Activated T-helper 1 cell treated with anti-CD3 and anti-CD28 coated beads, Interleukin-12 subunit alpha, Interleukin-12 subunit beta, Interleukin-2, Interleukin-4 antibody, amounts not matched to agents 30 ng/mL and 10 ng/mL and 1 ng/mL, durations not matched to agents 14 hours and 24 hours and 36 hours (primary cell): ENCODE results near the gene GRM2. TPM values are rescaled to one million over a fixed set of nuclear protein-coding genes. Genes with fewer than 3 reads are reported as not detected.

Source experiments
- DNase-seq: peaks from one replicate; pipeline ENCODE4 v3.0.0; 2021; ENCODE audit warnings: low spot score
- H3K27ac Mint-ChIP-seq: one replicate; pipeline ENCODE4 v1.8.0; 2021; ENCODE audit warnings: mild to moderate bottlenecking, mixed read lengths
- H3K27me3 Mint-ChIP-seq: one replicate; pipeline ENCODE4 v1.8.0; 2022; ENCODE audit warnings: mild to moderate bottlenecking, moderate library complexity, mixed read lengths; ENCODE audit not compliant: insufficient read depth
- H3K36me3 Mint-ChIP-seq: one replicate; pipeline ENCODE4 v1.8.0; 2021; ENCODE audit warnings: low read depth, mixed read lengths
- H3K4me1 Mint-ChIP-seq: one replicate; pipeline ENCODE4 v1.8.0; 2021; ENCODE audit warnings: low read depth, mixed read lengths
- H3K4me3 Mint-ChIP-seq: one replicate; pipeline ENCODE4 v1.8.0; 2021; ENCODE audit warnings: mild to moderate bottlenecking, moderate library complexity, mixed read lengths
- H3K9me3 Mint-ChIP-seq: one replicate; pipeline ENCODE4 v1.8.0; 2021; ENCODE audit warnings: mixed read lengths
- intact Hi-C: fragments of 100-400 bp; cut with micrococcal nuclease; formaldehyde crosslinking; loops from one replicate; pipeline ENCODE4 v1.15.1; 2024
- total RNA-seq: library from RNA; stranded (reverse); gene quantifications from 2 replicates; pipeline ENCODE4 v1.2.3, GENCODE V29; 2022

Gene GRM2
- total RNA-seq, 1 donor from 2014 or later, result 1.0 TPM

- intact Hi-C loops, result loop anchor here (5.0 kb wide), 1 partner anchor 383 kb away; the partner anchor contains the start of gene DUSP7
- peaks cover 84% of the 10 kb centered on the region for H3K4me1 Mint-ChIP-seq
- H3K9me3 Mint-ChIP-seq, result no peaks in the 10 kb centered on the region
- H3K36me3 Mint-ChIP-seq, result peaks cover 22% of the 10 kb centered on the region
- H3K27me3 Mint-ChIP-seq, result no peaks in the 10 kb centered on the region
- DNase-seq, result no peak
- peak overlapping the region; percentile 77 for H3K27ac Mint-ChIP-seq
- peak overlapping the region; percentile 76 for H3K4me3 Mint-ChIP-seq
Observed at GRCh38 chr3:51673802-51674654, 32.8 kb upstream of the GRM2 start.

GRCh38 chr3:51675201-51675611 lies 31.7 kb upstream of the GRM2 start:
- Mint-ChIP-seq H3K9me3 (no peaks in the 10 kb centered on the region), H3K4me3 (peak overlapping the region; percentile 54), H3K4me1 (peaks cover 81% of the 10 kb centered on the region), H3K27ac (peak overlapping the region; percentile 85), H3K36me3 (peaks cover 24% of the 10 kb centered on the region), H3K27me3 (no peaks in the 10 kb centered on the region)
- no peak for DNase-seq
- intact Hi-C loops, result no loop called here

GRCh38 chr3:51676102-51676640 lies 30.7 kb upstream of the GRM2 start:
- Mint-ChIP-seq H3K9me3 (no peaks in the 10 kb centered on the region), H3K36me3 (peaks cover 24% of the 10 kb centered on the region), H3K27ac (peak overlapping the region; percentile 85), H3K27me3 (no peaks in the 10 kb centered on the region), H3K4me3 (no peak overlapping the region), H3K4me1 (peaks cover 86% of the 10 kb centered on the region)
- DNase-seq, result no peak
- intact Hi-C loops, result no loop called here

- peaks cover 28% of the 10 kb centered on the region for H3K36me3 Mint-ChIP-seq
- intact Hi-C loops, result no loop called here
- no peak for DNase-seq
- H3K27ac Mint-ChIP-seq, result peak overlapping the region; percentile 57
- no peak overlapping the region for H3K4me3 Mint-ChIP-seq
- no peaks in the 10 kb centered on the region for H3K27me3 Mint-ChIP-seq
- H3K9me3 Mint-ChIP-seq, result no peaks in the 10 kb centered on the region
- H3K4me1 Mint-ChIP-seq, result peaks cover 94% of the 10 kb centered on the region
Observed at GRCh38 chr3:51677358-51677757, 29.5 kb upstream of the GRM2 start.

- Mint-ChIP-seq H3K4me1 (peaks cover 94% of the 10 kb centered on the region), H3K27ac (peak overlapping the region; percentile 54), H3K4me3 (peak overlapping the region; percentile 1), H3K36me3 (peaks cover 31% of the 10 kb centered on the region), H3K27me3 (no peaks in the 10 kb centered on the region), H3K9me3 (no peaks in the 10 kb centered on the region)
- DNase-seq, result no peak
- intact Hi-C loops, result no loop called here
Observed at GRCh38 chr3:51678186-51678585, 28.7 kb upstream of the GRM2 start.

- Mint-ChIP-seq H3K4me3 (no peak overlapping the region), H3K36me3 (peaks cover 32% of the 10 kb centered on the region), H3K4me1 (peaks cover 94% of the 10 kb centered on the region), H3K27ac (peak overlapping the region; percentile 13), H3K27me3 (no peaks in the 10 kb centered on the region), H3K9me3 (no peaks in the 10 kb centered on the region)
- intact Hi-C loops, result no loop called here
- DNase-seq, result no peak
Observed at GRCh38 chr3:51678641-51679040, 28.2 kb upstream of the GRM2 start.

- DNase-seq, result no peak
- Mint-ChIP-seq H3K27ac (peak overlapping the region; percentile 73), H3K4me1 (peaks cover 94% of the 10 kb centered on the region), H3K27me3 (no peaks in the 10 kb centered on the region), H3K4me3 (no peak overlapping the region), H3K36me3 (peaks cover 33% of the 10 kb centered on the region), H3K9me3 (no peaks in the 10 kb centered on the region)
- intact Hi-C loops, result no loop called here
Observed at GRCh38 chr3:51679318-51679717, 27.6 kb upstream of the GRM2 start.

- DNase-seq, result no peak
- Mint-ChIP-seq H3K27ac (peak overlapping the region; percentile 73), H3K36me3 (peaks cover 34% of the 10 kb centered on the region), H3K9me3 (no peaks in the 10 kb centered on the region), H3K27me3 (no peaks in the 10 kb centered on the region), H3K4me3 (no peak overlapping the region), H3K4me1 (peaks cover 94% of the 10 kb centered on the region)
- intact Hi-C loops, result loop anchor here (10.0 kb wide), 1 partner anchor 1325 kb away; the partner anchor contains the start of genes CYB561D2, NPRL2 and TMEM115
Observed at GRCh38 chr3:51679777-51680176, 27.1 kb upstream of the GRM2 start.

GRCh38 chr3:51680196-51680595 lies 26.7 kb upstream of the GRM2 start:
- Mint-ChIP-seq H3K9me3 (no peaks in the 10 kb centered on the region), H3K27me3 (no peaks in the 10 kb centered on the region), H3K27ac (no peak overlapping the region), H3K4me1 (peaks cover 94% of the 10 kb centered on the region), H3K36me3 (peaks cover 36% of the 10 kb centered on the region), H3K4me3 (no peak overlapping the region)
- intact Hi-C loops, result loop anchor here (10.0 kb wide), 1 partner anchor 1325 kb away; the partner anchor contains the start of genes CYB561D2, NPRL2 and TMEM115
- DNase-seq, result no peak

- intact Hi-C loops, result loop anchor here (10.0 kb wide), 1 partner anchor 1326 kb away; the partner anchor contains the start of genes CYB561D2, NPRL2 and TMEM115
Observed at GRCh38 chr3:51680663-51681230, 26.1 kb upstream of the GRM2 start.

GRCh38 chr3:51681453-51681852 lies 25.4 kb upstream of the GRM2 start:
- intact Hi-C loops, result loop anchor here (10.0 kb wide), 1 partner anchor 1327 kb away; the partner anchor contains the start of genes CYB561D2, NPRL2 and TMEM115
- H3K9me3 Mint-ChIP-seq, result no peaks in the 10 kb centered on the region
- H3K4me3 Mint-ChIP-seq, result peak overlapping the region; percentile 71
- H3K27ac Mint-ChIP-seq, result peak overlapping the region; percentile 86
- H3K27me3 Mint-ChIP-seq, result no peaks in the 10 kb centered on the region
- H3K36me3 Mint-ChIP-seq, result peaks cover 35% of the 10 kb centered on the region
- peaks cover 94% of the 10 kb centered on the region for H3K4me1 Mint-ChIP-seq
- peak; percentile 54 for DNase-seq

More at GRCh38 chr3:51680663-51681230, 26.1 kb upstream of the GRM2 start:
- Mint-ChIP-seq H3K27me3 (no peaks in the 10 kb centered on the region), H3K9me3 (no peaks in the 10 kb centered on the region), H3K4me3 (peak overlapping the region; percentile 71), H3K36me3 (peaks cover 36% of the 10 kb centered on the region), H3K4me1 (peaks cover 94% of the 10 kb centered on the region), H3K27ac (peak overlapping the region; percentile 86)
- no peak for DNase-seq

GRCh38 chr3:51682079-51682478 lies 24.8 kb upstream of the GRM2 start:
- Mint-ChIP-seq H3K27ac (peak overlapping the region; percentile 86), H3K9me3 (no peaks in the 10 kb centered on the region), H3K4me1 (peaks cover 94% of the 10 kb centered on the region), H3K36me3 (peaks cover 38% of the 10 kb centered on the region), H3K4me3 (peak overlapping the region; percentile 71), H3K27me3 (no peaks in the 10 kb centered on the region)
- DNase-seq, result peak; percentile 77
- intact Hi-C loops, result loop anchor here (1.0 to 10.0 kb wide), 6 partner anchors 11 to 1327 kb away; partner anchors contain the start of genes CYB561D2, NPRL2, TEX264 and TMEM115
